SK-N-MC (cell line): Measurements from ENCODE around the gene KRTAP4-1.

Source experiments
- EZH2 ChIP-seq: fragments of 200-600 bp; sonication (generic); IDR thresholded peaks from one replicate; pipeline ENCODE4 v1.6.1; 2017; ENCODE audit warnings: antibody characterized with exemption
- FOXP2 ChIP-seq: optimal IDR thresholded peaks from 2 replicates; pipeline ENCODE3; 2011; ENCODE audit warnings: mild to moderate bottlenecking, moderate library complexity; ENCODE audit not compliant: insufficient read depth; ENCODE audit errors: extremely low read length, control extremely low read depth
- POLR2AphosphoS5 ChIP-seq: IDR thresholded peaks from 2 replicates; pipeline ENCODE4 v1.6.1; 2012; ENCODE audit warnings: mild to moderate bottlenecking, low read depth, low read length, borderline replicate concordance

GRCh38 chr17:41184480-41184961 lies at the start of gene KRTAP4-1:
- TF ChIP-seq EZH2 (no peak), POLR2AphosphoS5 (no peak), FOXP2 (no peak)
